Lower lobe of right lung (tissue), 2 donors: Measurements from ENCODE around the gene MAMDC4. TPM values are rescaled to one million over a fixed set of nuclear protein-coding genes. Genes with fewer than 3 reads are reported as not detected.
"Not testable (repeated sequence)": the region's sequence is repeated elsewhere in the genome, so short reads cannot be mapped to it uniquely, and the experiment has no call there.

Experiments used
- ATAC-seq, 2 donors: fragments of 200-7000 bp; cut with Tn5 transposase; one replicate each; pipeline ENCODE4 v1.9.1; 2020 to 2022; ENCODE audit warnings: mild to moderate bottlenecking in 2 of 2, moderate library complexity in 2 of 2
- DNase-seq: peaks from one replicate; pipeline ENCODE4 v3.0.0-alpha.2; 2020
- H3K27ac ChIP-seq: fragments of 200-600 bp; one replicate; pipeline ENCODE4 v1.8.0; 2022
- H3K27me3 ChIP-seq: fragments of 200-600 bp; one replicate; pipeline ENCODE4 v1.8.0; 2022; ENCODE audit warnings: low read depth
- H3K36me3 ChIP-seq: fragments of 200-600 bp; one replicate; pipeline ENCODE4 v1.8.0; 2022; ENCODE audit warnings: mild to moderate bottlenecking
- H3K4me1 ChIP-seq: fragments of 200-600 bp; one replicate; pipeline ENCODE4 v1.8.0; 2022
- H3K4me3 ChIP-seq: fragments of 200-600 bp; one replicate; pipeline ENCODE4 v1.8.0; 2022; ENCODE audit warnings: mild to moderate bottlenecking
- H3K9me3 ChIP-seq: fragments of 200-600 bp; one replicate; pipeline ENCODE4 v1.8.0; 2022
- CTCF ChIP-seq: fragments of 200-600 bp; IDR thresholded peaks from one replicate; pipeline ENCODE4 v1.8.0; 2022; ENCODE audit warnings: antibody characterized with exemption, mild to moderate bottlenecking
- intact Hi-C: fragments of 100-400 bp; cut with DNase I; formaldehyde crosslinking; loops from one replicate; pipeline ENCODE4 v1.11.0; 2022
- total RNA-seq: library from RNA; stranded (reverse); fragmentation: NEBNext Ultra II Directional; extraction: Animal tissue kit (Norgen Biotek cat#: 25700); gene quantifications from one replicate; pipeline ENCODE4 v1.2.1, GENCODE V29; 2021
- donor health status: DM: no; HTN: yes; CAD: no; lungs with severe emphysema.

The MAMDC4 gene
- total RNA-seq, 1 donor from 2014 or later: 13.5 TPM

- Histone ChIP-seq H3K9me3 (no peaks in the 10 kb centered on the region), H3K4me3 (no peak overlapping the region), H3K4me1 (no peaks in the 10 kb centered on the region), H3K36me3 (peaks cover 72% of the 10 kb centered on the region), H3K27me3 (no peaks in the 10 kb centered on the region), H3K27ac (no peak overlapping the region)
- intact Hi-C loops: no loop called here
- DNase-seq (no peak), ATAC-seq (no peak)
- TF ChIP-seq CTCF: no peak
These were observed 21.0 kb upstream of the MAMDC4 start for GRCh38 chr9:136831002-136831719.

GRCh38 chr9:136831720-136832104 is 20.4 kb upstream of the MAMDC4 start:
- intact Hi-C loops: no loop called here
- no peak for ATAC-seq

GRCh38 chr9:136832581-136832980 is 19.6 kb upstream of the MAMDC4 start:
- H3K27me3 ChIP-seq: no peaks in the 10 kb centered on the region
- no peak overlapping the region for H3K4me3 ChIP-seq
- no peaks in the 10 kb centered on the region for H3K4me1 ChIP-seq
- no peak overlapping the region for H3K27ac ChIP-seq
- TF ChIP-seq CTCF: no peak
- peaks cover 62% of the 10 kb centered on the region for H3K36me3 ChIP-seq
- no peak for DNase-seq
- H3K9me3 ChIP-seq: no peaks in the 10 kb centered on the region
- no peak for ATAC-seq
- intact Hi-C loops: no loop called here

More at GRCh38 chr9:136831720-136832104, 20.4 kb upstream of the MAMDC4 start:
- Histone ChIP-seq H3K36me3 (peaks cover 71% of the 10 kb centered on the region), H3K4me1 (no peaks in the 10 kb centered on the region), H3K9me3 (no peaks in the 10 kb centered on the region), H3K27ac (no peak overlapping the region), H3K27me3 (no peaks in the 10 kb centered on the region), H3K4me3 (no peak overlapping the region)
- no peak for TF ChIP-seq CTCF
- DNase-seq: no peak

- H3K4me1 ChIP-seq, DNase-seq, H3K4me3 ChIP-seq, H3K27ac ChIP-seq, H3K9me3 ChIP-seq, H3K27me3 ChIP-seq, ATAC-seq, intact Hi-C loops: not testable (repeated sequence)
- H3K36me3 ChIP-seq: peaks cover 60% of the 10 kb centered on the region
These were observed 18.6 kb upstream of the MAMDC4 start for GRCh38 chr9:136833381-136834048.

GRCh38 chr9:136835162-136835931 is 16.8 kb upstream of the MAMDC4 start:
- Histone ChIP-seq H3K4me1 (no peaks in the 10 kb centered on the region), H3K27ac (no peak overlapping the region), H3K27me3 (no peaks in the 10 kb centered on the region), H3K4me3 (no peak overlapping the region), H3K9me3 (no peaks in the 10 kb centered on the region), H3K36me3 (peaks cover 60% of the 10 kb centered on the region)
- ATAC-seq: no peak
- no peak for DNase-seq
- TF ChIP-seq CTCF: no peak
- intact Hi-C loops: no loop called here
